Activated T-cell treated with anti-CD3 and anti-CD28 coated beads for 24 hours (primary cell): ENCODE results near the gene ST6GALNAC1.

ENCODE experiments used
- DNase-seq: peaks from one replicate; pipeline ENCODE4 v3.0.0-alpha.2; 2020; ENCODE audit warnings: low read depth

The ST6GALNAC1 gene

GRCh38 chr17:76643553-76644148 lies at the start of gene ST6GALNAC1:
Gene ST6GALNAC1 (minus strand): TSS chr17:76643757. CDS start chr17:76643638, 119 bp downstream.
- DNase-seq, result no peak

GRCh38 chr17:76691379-76692191 lies 48.0 kb upstream of the ST6GALNAC1 start:
- no peak for DNase-seq

- DNase-seq, result no peak
These were observed 47.2 kb upstream of the ST6GALNAC1 start for GRCh38 chr17:76690596-76691280.

GRCh38 chr17:76689859-76690258 lies 46.3 kb upstream of the ST6GALNAC1 start:
- no peak for DNase-seq

- no peak for DNase-seq
These were observed 44.6 kb upstream of the ST6GALNAC1 start for GRCh38 chr17:76688165-76688622.

- no peak for DNase-seq
These were observed 44.0 kb upstream of the ST6GALNAC1 start for GRCh38 chr17:76687298-76688164.

GRCh38 chr17:76686538-76687297 lies 43.2 kb upstream of the ST6GALNAC1 start:
- DNase-seq, result no peak

- DNase-seq, result no peak
These were observed 42.3 kb upstream of the ST6GALNAC1 start for GRCh38 chr17:76685846-76686245.

GRCh38 chr17:76685366-76685765 lies 41.8 kb upstream of the ST6GALNAC1 start:
- no peak for DNase-seq

- DNase-seq, result no peak
These were observed 41.2 kb upstream of the ST6GALNAC1 start for GRCh38 chr17:76684756-76685155.

- no peak for DNase-seq
These were observed 40.6 kb upstream of the ST6GALNAC1 start for GRCh38 chr17:76683921-76684745.

GRCh38 chr17:76683011-76683755 lies 39.6 kb upstream of the ST6GALNAC1 start:
- DNase-seq, result no peak

GRCh38 chr17:76682296-76682695 lies 38.7 kb upstream of the ST6GALNAC1 start:
- DNase-seq, result no peak

GRCh38 chr17:76681222-76682137 lies 37.9 kb upstream of the ST6GALNAC1 start:
- peak; percentile 38 for DNase-seq

GRCh38 chr17:76679239-76679638 lies 35.7 kb upstream of the ST6GALNAC1 start:
- DNase-seq, result no peak

GRCh38 chr17:76678330-76678729 lies 34.8 kb upstream of the ST6GALNAC1 start:
- DNase-seq, result no peak

GRCh38 chr17:76677406-76677805 lies 33.8 kb upstream of the ST6GALNAC1 start:
- no peak for DNase-seq

- no peak for DNase-seq
These were observed 33.1 kb upstream of the ST6GALNAC1 start for GRCh38 chr17:76676629-76677028.
